Cortex of kidney (tissue), 1 donor: ENCODE results near the gene PLXNB1.

ENCODE experiments used
- DNase-seq: peaks from one replicate; lab custom pipeline; 2025; lab: John Stamatoyannopoulos, UW

PLXNB1 gene

GRCh38 chr3:48434591-48435222 is 4.8 kb upstream of the PLXNB1 start:
- DNase-seq = no peak

- DNase-seq = no peak
Measured at GRCh38 chr3:48433472-48434118, 3.7 kb upstream of the PLXNB1 start.

DNA sequence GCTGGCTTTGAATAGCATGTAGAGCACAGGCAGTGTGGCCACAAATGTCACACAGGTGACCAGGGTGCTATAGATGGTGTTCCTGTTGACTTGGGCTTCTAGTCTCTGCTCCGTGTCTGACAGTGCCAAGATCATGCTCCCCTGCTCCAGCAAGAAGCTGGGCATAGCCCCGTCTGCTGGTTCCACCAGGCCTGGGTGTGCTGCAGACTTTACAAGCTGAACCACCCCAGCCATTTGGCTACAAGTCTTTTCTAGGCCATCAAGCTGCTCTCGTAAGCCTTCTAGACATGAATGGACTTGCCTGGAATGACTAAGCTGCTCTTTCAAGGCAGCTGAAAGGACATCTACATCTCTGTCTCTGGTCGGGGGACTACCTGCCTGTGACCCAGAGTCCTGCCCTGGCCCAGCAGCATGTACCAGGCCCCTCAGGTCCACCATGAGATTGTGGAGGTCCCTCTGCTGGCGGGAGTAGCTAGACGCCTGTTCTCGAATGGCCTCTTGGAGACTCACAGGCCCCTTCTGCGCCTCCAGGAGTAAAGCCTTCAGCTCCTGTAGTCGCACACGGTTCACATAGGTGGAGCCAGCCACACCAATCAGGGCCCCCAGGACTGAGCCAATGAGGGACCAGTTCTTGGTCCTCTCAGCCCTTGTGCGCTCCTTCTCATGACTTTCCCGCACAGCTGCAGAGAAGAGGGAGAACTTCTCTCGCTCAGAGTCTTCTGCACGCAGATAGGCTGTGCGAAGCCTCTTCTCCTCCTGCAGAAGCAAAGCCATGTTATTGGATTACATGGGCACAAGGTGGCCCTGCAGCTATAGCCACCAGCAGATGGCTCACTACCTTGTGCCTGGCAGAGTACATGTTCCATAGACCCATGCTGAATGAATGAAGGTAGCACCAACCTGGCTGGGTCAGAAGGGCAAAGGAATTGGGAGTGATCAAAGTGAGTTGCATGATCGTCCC is 2.8 kb upstream of the PLXNB1 start:
- no peak for DNase-seq

- DNase-seq = no peak
Measured at GRCh38 chr3:48431224-48432029, 1.5 kb upstream of the PLXNB1 start.

DNA sequence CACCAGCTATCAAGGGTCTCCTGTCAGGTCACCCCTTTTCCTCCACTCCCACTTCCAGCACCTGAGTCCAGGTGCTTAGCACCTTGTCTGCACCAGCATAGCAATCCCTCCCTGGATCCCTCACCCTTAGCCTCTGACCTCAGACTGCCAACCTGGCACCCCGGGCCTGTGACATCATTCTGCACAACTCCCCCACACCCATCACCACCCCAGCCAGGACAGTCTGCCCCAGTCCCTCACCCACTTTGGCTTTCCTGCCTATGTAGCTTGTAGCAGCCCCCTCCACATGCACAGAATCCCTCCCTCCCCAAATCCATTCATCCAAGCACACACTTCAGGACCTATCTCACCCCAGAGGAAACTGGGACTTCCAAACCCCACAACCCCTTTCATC is 819 bp upstream of the PLXNB1 start:
- DNase-seq = no peak

DNA sequence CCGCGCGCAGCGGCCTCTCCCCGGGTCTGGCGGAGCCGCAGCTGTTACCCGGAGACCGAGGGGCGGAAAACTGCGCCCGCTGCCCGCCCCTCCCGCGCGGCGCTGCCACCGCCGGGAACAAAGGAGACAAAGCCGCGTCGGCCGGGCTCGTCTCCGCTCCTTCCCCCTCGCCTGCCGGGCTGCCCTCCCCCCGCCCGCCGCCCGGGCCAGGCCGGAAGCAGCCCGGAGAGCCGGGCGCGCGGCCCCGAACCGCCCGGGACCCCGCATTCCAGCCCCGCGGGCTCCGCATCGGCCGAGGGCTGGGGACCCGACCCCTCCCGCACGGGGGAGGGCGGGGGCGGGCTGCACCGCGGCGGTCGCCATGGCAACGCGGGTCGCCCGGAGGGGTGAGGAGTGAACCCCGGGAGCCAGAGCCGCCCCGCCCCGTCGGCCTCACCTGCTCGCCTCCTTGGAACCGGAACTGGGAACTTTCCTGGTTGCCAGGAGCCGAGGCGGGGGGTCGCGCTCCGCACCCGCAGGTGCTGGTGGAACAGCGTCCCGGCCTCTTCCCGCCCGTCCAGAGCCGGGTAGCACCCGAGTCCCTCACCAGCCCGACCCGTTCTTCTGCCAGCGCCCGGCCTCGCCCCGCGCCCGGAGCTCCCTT is 448 bp downstream of the PLXNB1 start:
- no peak for DNase-seq

GRCh38 chr3:48428572-48429316 is 1.1 kb downstream of the PLXNB1 start:
- DNase-seq = no peak

- no peak for DNase-seq
Measured at GRCh38 chr3:48428088-48428571, 1.8 kb downstream of the PLXNB1 start.

DNA sequence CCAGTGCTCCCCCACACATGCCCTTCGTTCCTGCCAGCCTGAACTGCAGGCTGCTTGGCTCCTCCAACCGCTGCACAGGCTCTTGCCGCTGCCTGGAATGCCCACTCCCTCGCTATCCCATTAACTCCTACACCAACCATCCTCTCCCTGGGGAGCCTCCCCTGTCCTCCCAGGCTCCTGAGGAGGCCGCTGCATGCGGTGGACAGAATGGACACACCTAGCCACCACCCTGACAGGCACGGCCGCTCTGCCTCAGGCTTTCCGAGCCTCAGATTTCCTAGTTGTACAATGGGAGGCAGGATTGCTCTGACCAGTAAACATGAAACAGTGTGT is 2.3 kb downstream of the PLXNB1 start:
- no peak for DNase-seq

DNA sequence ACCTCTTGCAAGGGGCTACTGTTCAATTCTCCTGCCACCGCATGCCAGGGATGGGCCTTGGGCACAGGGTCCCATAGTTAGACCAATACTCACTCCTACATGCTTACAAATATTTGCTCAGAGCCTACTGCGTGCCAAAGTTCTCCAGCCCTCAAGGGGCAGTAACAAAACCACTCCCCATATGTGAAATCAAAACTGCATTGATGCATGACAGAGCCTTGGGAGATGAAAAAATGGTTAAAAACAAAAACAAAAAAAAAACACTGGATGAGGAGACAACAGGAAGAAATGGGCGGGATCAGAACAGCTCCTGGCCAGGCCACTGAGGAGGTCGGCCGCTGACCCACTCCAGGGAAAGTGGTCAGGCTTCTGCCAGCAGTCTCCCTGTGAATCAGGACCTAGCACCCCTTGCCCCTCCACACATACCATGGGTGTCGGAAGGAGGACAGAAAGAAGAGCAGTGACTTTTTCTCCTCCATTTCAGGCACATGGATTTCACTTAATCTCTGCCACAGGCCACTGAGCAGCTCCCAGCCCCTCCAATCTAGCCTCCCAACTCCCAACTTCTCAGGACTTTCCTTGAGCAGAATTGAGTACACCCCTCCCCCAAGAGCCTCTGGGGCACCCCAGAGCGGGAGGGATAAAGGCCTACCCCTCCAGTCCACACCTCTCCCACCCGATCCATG is 2.8 kb downstream of the PLXNB1 start:
- no peak for DNase-seq

DNA sequence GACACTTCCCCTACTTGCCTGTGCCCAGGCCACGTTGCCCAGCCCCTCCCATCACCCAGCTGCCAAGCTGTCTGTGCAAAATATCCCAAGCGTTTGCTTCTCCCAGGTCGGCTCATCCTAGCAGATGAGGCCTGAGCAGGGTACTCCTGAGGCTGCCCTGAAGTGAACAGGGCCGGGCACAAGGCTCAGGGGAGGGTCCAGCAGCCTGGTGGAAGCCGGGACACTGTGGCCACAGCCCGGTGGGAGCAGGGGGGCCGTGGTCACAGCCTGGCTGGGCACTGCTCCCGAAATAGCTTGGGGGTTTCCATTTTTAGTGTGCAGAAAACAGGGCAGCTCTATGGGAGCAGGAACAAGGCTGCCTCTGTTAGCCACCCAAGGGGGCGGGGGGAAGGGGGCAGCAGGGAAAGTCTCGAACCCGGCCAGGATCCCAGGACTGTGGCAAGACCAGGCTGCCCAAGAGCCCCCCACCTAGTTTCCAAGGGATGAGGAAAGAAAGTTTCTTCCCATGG is 3.4 kb downstream of the PLXNB1 start:
- no peak for DNase-seq

- no peak for DNase-seq
Measured at GRCh38 chr3:48425281-48425812, 4.5 kb downstream of the PLXNB1 start.

GRCh38 chr3:48423883-48424695 is 5.8 kb downstream of the PLXNB1 start:
- DNase-seq = no peak

DNA sequence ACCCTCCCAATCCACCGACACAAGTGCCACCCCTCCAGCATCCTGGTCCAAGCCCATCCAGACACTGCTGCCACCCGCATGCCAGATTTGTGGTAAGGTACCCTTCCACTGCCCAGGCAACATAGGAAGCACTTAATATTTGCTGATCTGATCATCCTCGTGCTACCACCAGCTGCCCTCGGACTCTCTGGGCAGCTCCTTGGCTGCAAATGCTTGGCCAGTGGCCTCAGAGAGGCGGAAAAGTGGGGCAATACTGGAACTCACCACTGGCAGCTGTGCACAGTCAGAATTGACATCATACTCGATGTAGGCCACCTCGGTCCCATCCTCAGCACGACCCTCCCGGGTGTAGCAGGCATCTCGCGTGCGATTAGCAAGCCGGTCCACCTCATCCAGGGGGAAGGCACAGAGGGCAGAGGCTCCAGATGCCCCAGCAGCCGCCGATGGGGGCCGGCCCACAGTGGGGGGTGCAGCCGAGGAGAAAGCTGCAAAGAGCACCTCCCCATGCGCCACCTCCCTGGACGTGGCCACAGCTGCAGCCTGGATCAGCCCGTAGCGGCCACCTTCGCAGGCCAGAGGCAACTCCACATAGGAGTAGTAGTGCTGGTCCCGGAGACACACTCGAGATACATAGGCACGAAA is 6.5 kb downstream of the PLXNB1 start:
- DNase-seq = no peak

GRCh38 chr3:48422681-48423080 is 7.2 kb downstream of the PLXNB1 start:
- no peak for DNase-seq

DNA sequence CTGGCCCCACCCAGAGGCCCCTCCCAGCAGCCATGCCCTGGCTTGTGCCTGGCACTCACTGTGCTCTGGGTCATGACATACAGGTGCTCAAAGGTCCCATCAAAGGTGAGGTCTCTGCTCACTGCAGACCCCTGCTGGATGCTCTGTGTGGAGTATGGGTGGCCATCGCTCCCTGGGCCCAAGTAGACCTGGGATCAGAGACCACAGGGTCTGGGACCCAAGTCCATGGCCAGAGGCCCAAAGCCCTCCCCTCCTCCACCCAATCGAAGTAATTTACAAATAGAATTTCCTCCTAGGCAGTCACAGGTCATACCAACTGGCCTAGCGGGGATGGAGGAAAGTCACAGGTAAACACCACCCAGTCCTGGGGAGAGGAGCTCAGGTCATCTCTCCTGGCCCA is 7.6 kb downstream of the PLXNB1 start:
- DNase-seq = no peak

DNA sequence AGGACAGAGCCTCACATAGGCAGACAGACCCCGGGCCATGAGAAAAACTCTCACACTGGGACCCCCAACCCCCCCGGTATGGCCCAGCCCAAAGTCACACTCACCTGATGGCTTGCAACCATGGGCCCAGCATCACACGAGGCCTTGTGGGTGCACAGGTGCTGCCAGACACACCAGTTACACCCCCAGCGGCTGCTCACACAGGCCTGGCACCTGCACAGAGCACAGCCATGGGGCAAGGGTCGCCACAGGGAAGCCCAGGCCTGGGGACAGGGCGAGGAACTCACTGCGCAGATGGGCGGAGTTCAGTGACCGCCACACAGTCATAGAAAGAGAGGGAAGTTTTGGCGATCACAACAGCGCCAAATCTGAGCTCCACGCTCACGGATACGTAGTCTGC is 9.3 kb downstream of the PLXNB1 start:
- DNase-seq = no peak

DNA sequence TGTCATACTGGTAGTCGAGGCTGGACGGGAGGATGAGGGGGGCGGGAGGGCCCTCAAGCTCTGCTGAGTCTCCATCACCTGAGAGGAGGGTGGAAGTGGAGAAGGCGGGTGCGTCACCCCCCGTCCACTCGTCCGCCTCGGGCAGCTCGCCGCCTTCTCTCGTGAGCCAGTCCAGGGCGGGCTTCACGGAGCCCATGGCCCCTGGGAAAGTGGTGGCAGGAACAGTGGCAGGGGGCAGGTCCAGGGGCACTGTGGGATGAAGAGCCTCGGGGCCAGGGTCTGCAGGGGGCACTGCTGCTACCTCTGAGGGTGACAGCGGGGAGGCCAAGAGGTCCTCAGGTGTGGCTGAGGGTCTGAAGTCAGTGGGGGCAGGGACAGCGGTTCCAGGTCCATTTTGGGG is 10.3 kb downstream of the PLXNB1 start:
- no peak for DNase-seq
